K562 (cell line): Measurements from ENCODE around the gene RUFY2. TPM values are rescaled to one million over a fixed set of nuclear protein-coding genes. Genes with fewer than 3 reads are reported as not detected.
A peak's percentile ranks its signal among the peaks of the same experiment; 100 is the strongest.

Experiments
- ARID4B ChIP-seq: sonication (generic); formaldehyde crosslinking; IDR thresholded peaks from 2 replicates; pipeline ENCODE4 v1.8.0; 2022; ENCODE audit warnings: mild to moderate bottlenecking, missing genetic modification reagents
- E2F4 ChIP-seq: sonication (generic); formaldehyde crosslinking; IDR thresholded peaks from 2 replicates; pipeline ENCODE4 v1.8.0; 2022; ENCODE audit warnings: mild to moderate bottlenecking, low read depth, missing genetic modification reagents
- E2F6 ChIP-seq, 2 experiments: IDR thresholded peaks; 2 replicates each; pipeline ENCODE4 v1.6.1; 2011; ENCODE audit warnings: borderline replicate concordance in 1 of 2, control low read depth in 1 of 2, low read depth in 1 of 2, low read length in 1 of 2, mild to moderate bottlenecking in 1 of 2, mixed read lengths in 1 of 2, moderate library complexity in 1 of 2; ENCODE audit not compliant: insufficient read depth in 1 of 2, insufficient read length in 1 of 2, poor library complexity in 1 of 2, severe bottlenecking in 1 of 2; ENCODE audit errors: extremely low read depth in 1 of 2
- ETV1 ChIP-seq: fragments of 450-650 bp; conservative IDR thresholded peaks from 2 replicates; pipeline ENCODE4 v1.6.1; 2016; ENCODE audit warnings: missing genetic modification characterization, control low read depth, low read depth, missing compliant biosample characterization
- HMGXB4 ChIP-seq: sonication (generic); formaldehyde crosslinking; IDR thresholded peaks from 2 replicates; pipeline ENCODE4 v1.8.1; 2023; ENCODE audit warnings: mild to moderate bottlenecking, missing genetic modification reagents
- KLF6 ChIP-seq: fragments of 250-450 bp; sonication (Bioruptor Pico); IDR thresholded peaks from 2 replicates; pipeline ENCODE4 v1.4.0; 2020; ENCODE audit warnings: mild to moderate bottlenecking, moderate library complexity, borderline replicate concordance
- NR1H2 ChIP-seq: sonication (generic); formaldehyde crosslinking; IDR thresholded peaks from 2 replicates; pipeline ENCODE4 v1.4.0; 2020; ENCODE audit warnings: mild to moderate bottlenecking, missing genetic modification reagents
- NR2C2 ChIP-seq, 2 experiments: fragments of 200-800 bp in 1 of 2; sonication (Bioruptor generic) in 1 of 2; sonication (generic) in 1 of 2; formaldehyde crosslinking in 1 of 2; IDR thresholded peaks; 2 replicates each; pipeline versions ENCODE4 v1.6.1 to v1.8.0; 2016 to 2022; ENCODE audit warnings: mild to moderate bottlenecking in 1 of 2, missing compliant biosample characterization in 1 of 2, missing genetic modification characterization in 1 of 2, missing genetic modification reagents in 1 of 2
- POLR2H ChIP-seq: IDR thresholded peaks from 2 replicates; pipeline ENCODE4 v1.6.1; 2016; ENCODE audit warnings: missing genetic modification characterization, low read depth, mild to moderate bottlenecking, control low read depth, missing compliant biosample characterization, moderate library complexity
- RBM15 ChIP-seq: fragments of 200-400 bp; formaldehyde crosslinking; IDR thresholded peaks from 2 replicates; pipeline ENCODE4 v1.6.1; 2018; ENCODE audit warnings: mild to moderate bottlenecking, low read length, moderate library complexity; ENCODE audit not compliant: insufficient read depth
- RFX1 ChIP-seq: fragments of 450-650 bp; IDR thresholded peaks from 2 replicates; pipeline ENCODE4 v1.6.1; 2016; ENCODE audit warnings: mild to moderate bottlenecking, moderate library complexity
- RFX7 ChIP-seq: fragments of 250-450 bp; sonication (Bioruptor Pico); IDR thresholded peaks from 2 replicates; pipeline ENCODE4 v1.5.1; 2021; ENCODE audit warnings: mild to moderate bottlenecking
- SMARCC2 ChIP-seq: fragments of 450-650 bp; IDR thresholded peaks from 2 replicates; pipeline ENCODE4 v1.6.1; 2017; ENCODE audit warnings: antibody characterized with exemption, moderate library complexity, mild to moderate bottlenecking, low read depth
- TCF7 ChIP-seq: sonication (generic); IDR thresholded peaks from 2 replicates; pipeline ENCODE4 v1.6.1; 2016; ENCODE audit warnings: antibody characterized with exemption, borderline replicate concordance
- ZNF384 ChIP-seq: IDR thresholded peaks from 2 replicates; pipeline ENCODE4 v1.6.1; 2012; ENCODE audit warnings: low read depth, low read length, improper control_type of control experiment
- ZNF830 ChIP-seq: fragments of 250-450 bp; sonication (Bioruptor Pico); IDR thresholded peaks from 2 replicates; pipeline ENCODE4 v1.5.0; 2021; ENCODE audit warnings: mild to moderate bottlenecking
- polyA plus RNA-seq, 8 experiments: library from polyadenylated mRNA; depleted of rRNA in 4 of 8; stranded (reverse) in 5 of 8; unstranded in 3 of 8; fragments of >200 nt; fragmentation: Nextera tagmentation in 2 of 8; fragmentation: Illumina TruSeq in 1 of 8; extraction: Ambion mirVana in 2 of 8; extraction: Trizol in 1 of 8; gene quantifications; 2 replicates each; pipeline versions ENCODE4 v1.2.1 to v1.2.3, GENCODE V29; 2011 to 2014; ENCODE audit warnings: inconsistent platforms in 1 of 8, missing spikeins in 1 of 8
- total RNA-seq, 7 experiments: library from RNA; depleted of rRNA in 6 of 7; stranded (reverse); fragments of >200 nt in 6 of 7; fragmentation: Illumina TruSeq in 2 of 7; extraction: Trizol in 2 of 7; gene quantifications; 2 replicates each; pipeline versions ENCODE4 v1.2.1 to v1.2.3, GENCODE V29; 2011 to 2021; ENCODE audit warnings: low replicate concordance in 1 of 7

Gene RUFY2
- total and polyA plus RNA-seq, 9 of the 15 experiments (the other 6 are each of a cell fraction or from before 2014, with no cell fraction given), result 3.7 to 20.1 (median 12.6) TPM

- TF ChIP-seq E2F4 (peak; percentile 72; the same call in 1 of the 2 replicates), E2F6 (IDR thresholded peaks at IDR 0.05; ENCODE audit: borderline replicate concordance in 1 of 2, extremely low read depth in 1 of 2, insufficient read depth in 1 of 2, insufficient read length in 1 of 2, low read depth in 1 of 2, low read length in 1 of 2, poor library complexity in 1 of 2, severe bottlenecking in 1 of 2) (peak in 1 of 2 experiments; percentile 21), POLR2H (tag) (peak; percentile 44), ARID4B (peak; percentile 36), TCF7 (peak; percentile 60; the same call in 1 of the 2 replicates), HMGXB4 (CRISPR knock-in tag) (no peak), ZNF384 (peak; percentile 53; the same call in 1 of the 2 replicates), NR2C2 (CRISPR knock-in tag; IDR thresholded peaks at IDR 0.05) (peak; percentile 41; the same call in 1 of the 2 replicates), NR2C2 (tag; IDR thresholded peaks at IDR 0.05) (no peak), KLF6 (CRISPR knock-in tag) (peak; percentile 66; the same call in 1 of the 2 replicates), RBM15 (no peak), NR1H2 (peak; percentile 4; the same call in 1 of the 2 replicates), ETV1 (peak; percentile 67), ZNF830 (CRISPR knock-in tag) (peak; percentile 90), RFX7 (CRISPR knock-in tag) (0 out of 2 replicates have a peak, but pooled peaks have one; percentile 4), RFX1 (peak; percentile 45; the same call in 1 of the 2 replicates), SMARCC2 (no peak)
Measured at GRCh38 chr10:68332259-68333057, 74.6 kb downstream of the RUFY2 start, which contains the start of gene PBLD (continued).
